ENCODE results near the gene NEBL. TPM values are rescaled to one million over a fixed set of nuclear protein-coding genes. Genes with fewer than 3 reads are reported as not detected.

Gene NEBL
- total and polyA plus RNA-seq, 2 donors: 7.6 to 22.9 TPM

GRCh38 chr10:20911626-20912025 is 14.5 kb upstream of the NEBL start:
- no peak overlapping the region for H3K27ac ChIP-seq (ENCODE audit: low read depth in 1 of 2, low read length in 1 of 2)

GRCh38 chr10:20909801-20910200 is 12.7 kb upstream of the NEBL start:
- Histone ChIP-seq H3K27ac (ENCODE audit: low read depth in 1 of 2, low read length in 1 of 2) (no peak overlapping the region), H3K36me3 (ENCODE audit: control insufficient read depth in 2 of 2, insufficient read depth in 2 of 2, low read length in 1 of 2) (no peaks in the 10 kb centered on the region), H3K4me1 (ENCODE audit: control insufficient read depth in 2 of 2, insufficient read depth in 2 of 2, low read length in 2 of 2) (no peaks in the 10 kb centered on the region), H3K4me3 (ENCODE audit: low read length in 2 of 2) (no peak overlapping the region), H3K9me3 (ENCODE audit: control insufficient read depth in 2 of 2, insufficient read depth in 1 of 2, low read length in 1 of 2) (no peaks in the 10 kb centered on the region), H3K27me3 (ENCODE audit: control insufficient read depth in 2 of 2, insufficient read depth in 1 of 2, low read length in 1 of 2) (no peaks in the 10 kb centered on the region)
- DNase-seq (ENCODE audit: low read depth in 6 of 9, low spot score in 9 of 9): no peak

More at GRCh38 chr10:20911626-20912025, 14.5 kb upstream of the NEBL start:
- H3K4me1 ChIP-seq (ENCODE audit: control insufficient read depth in 2 of 2, insufficient read depth in 2 of 2, low read length in 2 of 2): no peaks in the 10 kb centered on the region
- no peak overlapping the region for H3K4me3 ChIP-seq (ENCODE audit: low read length in 2 of 2)
- WGBS: 91% methylated on average over 4 of the region's 4 CpGs
- H3K36me3 ChIP-seq (ENCODE audit: control insufficient read depth in 2 of 2, insufficient read depth in 2 of 2, low read length in 1 of 2): no peaks in the 10 kb centered on the region
- H3K9me3 ChIP-seq (ENCODE audit: control insufficient read depth in 2 of 2, insufficient read depth in 1 of 2, low read length in 1 of 2): no peaks in the 10 kb centered on the region
- no peaks in the 10 kb centered on the region for H3K27me3 ChIP-seq (ENCODE audit: control insufficient read depth in 2 of 2, insufficient read depth in 1 of 2, low read length in 1 of 2)
- no peak for DNase-seq (ENCODE audit: low read depth in 6 of 9, low spot score in 9 of 9)

- Histone ChIP-seq H3K27me3 (ENCODE audit: control insufficient read depth in 2 of 2, insufficient read depth in 1 of 2, low read length in 1 of 2) (no peaks in the 10 kb centered on the region), H3K4me3 (ENCODE audit: low read length in 2 of 2) (no peak overlapping the region), H3K9me3 (ENCODE audit: control insufficient read depth in 2 of 2, insufficient read depth in 1 of 2, low read length in 1 of 2) (no peaks in the 10 kb centered on the region), H3K36me3 (ENCODE audit: control insufficient read depth in 2 of 2, insufficient read depth in 2 of 2, low read length in 1 of 2) (no peaks in the 10 kb centered on the region), H3K4me1 (ENCODE audit: control insufficient read depth in 2 of 2, insufficient read depth in 2 of 2, low read length in 2 of 2) (no peaks in the 10 kb centered on the region), H3K27ac (ENCODE audit: low read depth in 1 of 2, low read length in 1 of 2) (no peak overlapping the region)
- 79% methylated on average over 3 of the region's 3 CpGs for WGBS
- no peak for DNase-seq (ENCODE audit: low read depth in 6 of 9, low spot score in 9 of 9)
Observed at GRCh38 chr10:20908391-20908790, 11.3 kb upstream of the NEBL start.

GRCh38 chr10:20903635-20904390 is 6.7 kb upstream of the NEBL start:
- Histone ChIP-seq H3K27me3 (ENCODE audit: control insufficient read depth in 2 of 2, insufficient read depth in 1 of 2, low read length in 1 of 2) (no peaks in the 10 kb centered on the region), H3K9me3 (ENCODE audit: control insufficient read depth in 2 of 2, insufficient read depth in 1 of 2, low read length in 1 of 2) (no peaks in the 10 kb centered on the region), H3K36me3 (ENCODE audit: control insufficient read depth in 2 of 2, insufficient read depth in 2 of 2, low read length in 1 of 2) (no peaks in the 10 kb centered on the region), H3K4me1 (ENCODE audit: control insufficient read depth in 2 of 2, insufficient read depth in 2 of 2, low read length in 2 of 2) (no peaks in the 10 kb centered on the region), H3K4me3 (ENCODE audit: low read length in 2 of 2) (no peak overlapping the region), H3K27ac (ENCODE audit: low read depth in 1 of 2, low read length in 1 of 2) (no peak overlapping the region)
- 90% methylated on average over 5 of the region's 5 CpGs for WGBS
- no peak for DNase-seq (ENCODE audit: low read depth in 6 of 9, low spot score in 9 of 9)

- H3K4me3 ChIP-seq (ENCODE audit: low read length in 2 of 2): no peak overlapping the region
- H3K4me1 ChIP-seq (ENCODE audit: control insufficient read depth in 2 of 2, insufficient read depth in 2 of 2, low read length in 2 of 2): no peaks in the 10 kb centered on the region
- H3K36me3 ChIP-seq (ENCODE audit: control insufficient read depth in 2 of 2, insufficient read depth in 2 of 2, low read length in 1 of 2): no peaks in the 10 kb centered on the region
- H3K27me3 ChIP-seq (ENCODE audit: control insufficient read depth in 2 of 2, insufficient read depth in 1 of 2, low read length in 1 of 2): no peaks in the 10 kb centered on the region
- WGBS: 89% methylated on average over 5 of the region's 5 CpGs
- no peak overlapping the region for H3K27ac ChIP-seq (ENCODE audit: low read depth in 1 of 2, low read length in 1 of 2)
- no peak for DNase-seq (ENCODE audit: low read depth in 6 of 9, low spot score in 9 of 9)
- no peaks in the 10 kb centered on the region for H3K9me3 ChIP-seq (ENCODE audit: control insufficient read depth in 2 of 2, insufficient read depth in 1 of 2, low read length in 1 of 2)
Observed at GRCh38 chr10:20901110-20901509, 4.0 kb upstream of the NEBL start.

- H3K27ac ChIP-seq (ENCODE audit: low read depth in 1 of 2, low read length in 1 of 2): no peak overlapping the region
- no peaks in the 10 kb centered on the region for H3K36me3 ChIP-seq (ENCODE audit: control insufficient read depth in 2 of 2, insufficient read depth in 2 of 2, low read length in 1 of 2)
- no peaks in the 10 kb centered on the region for H3K9me3 ChIP-seq (ENCODE audit: control insufficient read depth in 2 of 2, insufficient read depth in 1 of 2, low read length in 1 of 2)
- no peaks in the 10 kb centered on the region for H3K4me1 ChIP-seq (ENCODE audit: control insufficient read depth in 2 of 2, insufficient read depth in 2 of 2, low read length in 2 of 2)
- WGBS: 88% methylated on average over 3 of the region's 3 CpGs
- no peak for DNase-seq (ENCODE audit: low read depth in 6 of 9, low spot score in 9 of 9)
- no peak overlapping the region for H3K4me3 ChIP-seq (ENCODE audit: low read length in 2 of 2)
- H3K27me3 ChIP-seq (ENCODE audit: control insufficient read depth in 2 of 2, insufficient read depth in 1 of 2, low read length in 1 of 2): no peaks in the 10 kb centered on the region
Observed at GRCh38 chr10:20898866-20899535, 1.9 kb upstream of the NEBL start.

- no peak overlapping the region for H3K27ac ChIP-seq (ENCODE audit: low read depth in 1 of 2, low read length in 1 of 2)
- H3K4me3 ChIP-seq (ENCODE audit: low read length in 2 of 2): no peak overlapping the region
- 54% methylated on average over 1 of the region's 1 CpG for WGBS
- no peaks in the 10 kb centered on the region for H3K27me3 ChIP-seq (ENCODE audit: control insufficient read depth in 2 of 2, insufficient read depth in 1 of 2, low read length in 1 of 2)
- no peaks in the 10 kb centered on the region for H3K4me1 ChIP-seq (ENCODE audit: control insufficient read depth in 2 of 2, insufficient read depth in 2 of 2, low read length in 2 of 2)
- no peaks in the 10 kb centered on the region for H3K36me3 ChIP-seq (ENCODE audit: control insufficient read depth in 2 of 2, insufficient read depth in 2 of 2, low read length in 1 of 2)
- H3K9me3 ChIP-seq (ENCODE audit: control insufficient read depth in 2 of 2, insufficient read depth in 1 of 2, low read length in 1 of 2): no peaks in the 10 kb centered on the region
- no peak for DNase-seq (ENCODE audit: low read depth in 6 of 9, low spot score in 9 of 9)
Observed at GRCh38 chr10:20893297-20893696, 3.8 kb downstream of the NEBL start.

GRCh38 chr10:20892796-20893195 is 4.3 kb downstream of the NEBL start:
- Histone ChIP-seq H3K36me3 (ENCODE audit: control insufficient read depth in 2 of 2, insufficient read depth in 2 of 2, low read length in 1 of 2) (no peaks in the 10 kb centered on the region), H3K4me3 (ENCODE audit: low read length in 2 of 2) (no peak overlapping the region), H3K27me3 (ENCODE audit: control insufficient read depth in 2 of 2, insufficient read depth in 1 of 2, low read length in 1 of 2) (no peaks in the 10 kb centered on the region), H3K9me3 (ENCODE audit: control insufficient read depth in 2 of 2, insufficient read depth in 1 of 2, low read length in 1 of 2) (no peaks in the 10 kb centered on the region), H3K4me1 (ENCODE audit: control insufficient read depth in 2 of 2, insufficient read depth in 2 of 2, low read length in 2 of 2) (no peaks in the 10 kb centered on the region), H3K27ac (ENCODE audit: low read depth in 1 of 2, low read length in 1 of 2) (no peak overlapping the region)
- no peak for DNase-seq (ENCODE audit: low read depth in 6 of 9, low spot score in 9 of 9)
- WGBS: 78% methylated on average over 2 of the region's 2 CpGs

GRCh38 chr10:20892011-20892585 is 5.0 kb downstream of the NEBL start:
- no peak for DNase-seq (ENCODE audit: low read depth in 6 of 9, low spot score in 9 of 9)
- Histone ChIP-seq H3K27me3 (ENCODE audit: control insufficient read depth in 2 of 2, insufficient read depth in 1 of 2, low read length in 1 of 2) (no peaks in the 10 kb centered on the region), H3K36me3 (ENCODE audit: control insufficient read depth in 2 of 2, insufficient read depth in 2 of 2, low read length in 1 of 2) (no peaks in the 10 kb centered on the region), H3K4me1 (ENCODE audit: control insufficient read depth in 2 of 2, insufficient read depth in 2 of 2, low read length in 2 of 2) (no peaks in the 10 kb centered on the region), H3K4me3 (ENCODE audit: low read length in 2 of 2) (no peak overlapping the region), H3K9me3 (ENCODE audit: control insufficient read depth in 2 of 2, insufficient read depth in 1 of 2, low read length in 1 of 2) (no peaks in the 10 kb centered on the region), H3K27ac (ENCODE audit: low read depth in 1 of 2, low read length in 1 of 2) (no peak overlapping the region)
- 79% methylated on average over 4 of the region's 4 CpGs for WGBS

Measured in thymus (tissue), 11 donors.